Transverse colon (tissue), 3 donors: ENCODE results near the gene SH3RF3.

Experiments used
- CTCF ChIP-seq, 5 experiments: fragments of 200-600 bp in 3 of 5; fragments of 450-650 bp in 2 of 5; sonication (generic) in 3 of 5; IDR thresholded peaks; 1 replicate in 2 of 5; 2 replicates in 3 of 5; pipeline ENCODE4 v1.5.1; 2016 to 2017; ENCODE audit warnings: antibody characterized with exemption in 5 of 5, inconsistent platforms in 3 of 5, mild to moderate bottlenecking in 2 of 5, moderate library complexity in 1 of 5
- EP300 ChIP-seq: sonication (generic); formaldehyde crosslinking; IDR thresholded peaks from one replicate; pipeline ENCODE4 v1.6.1; 2017; ENCODE audit warnings: antibody characterized with exemption, low read depth
- POLR2A ChIP-seq: fragments of 450-650 bp; IDR thresholded peaks from one replicate; pipeline ENCODE4 v1.6.1; 2016; ENCODE audit warnings: antibody characterized with exemption, mild to moderate bottlenecking, moderate library complexity

- TF ChIP-seq POLR2A (no peak), EP300 (no peak), CTCF (IDR thresholded peaks at IDR 0.05) (no peak)
Measured at GRCh38 chr2:109285244-109285651, 156.2 kb downstream of the SH3RF3 start.
